Panc1 (cell line): ENCODE data around the gene EMSY.

ENCODE experiments used
- CTCF ChIP-seq: fragments of 450-650 bp; IDR thresholded peaks from 2 replicates; pipeline ENCODE4 v1.5.1; 2017; ENCODE audit warnings: mild to moderate bottlenecking
- REST ChIP-seq, 2 experiments: IDR thresholded peaks; 2 replicates each; pipeline ENCODE4 v1.6.1; 2011 to 2012; ENCODE audit warnings: low read depth in 2 of 2, control low read depth in 1 of 2, low read length in 1 of 2, mild to moderate bottlenecking in 1 of 2, moderate library complexity in 1 of 2; ENCODE audit not compliant: insufficient read depth in 1 of 2

- no peak for TF ChIP-seq CTCF
- no peak for TF ChIP-seq REST (IDR thresholded peaks at IDR 0.05; ENCODE audit: insufficient read depth in 1 of 2, low read depth in 2 of 2, low read length in 1 of 2)
Observed at GRCh38 chr11:76443268-76443980, 1.4 kb upstream of the EMSY start.
